NCI-H524 (cell line): ENCODE data around the gene CIB1.
A peak's percentile ranks its signal among the peaks of the same experiment; 100 is the strongest.

ENCODE experiments used
- DNase-seq, 2 experiments: peaks; one replicate each; lab custom pipeline; 2025; lab: John Stamatoyannopoulos, UW

CIB1 gene

GRCh38 chr15:90214553-90215196 lies 19.1 kb downstream of the CIB1 start:
- peak in 1 of 2 experiments; percentile 8 for DNase-seq

- DNase-seq, result peak; percentile 80 to 81
These were observed 19.9 kb downstream of the CIB1 start for GRCh38 chr15:90213818-90214204.

GRCh38 chr15:90213122-90213817 lies 20.5 kb downstream of the CIB1 start:
- DNase-seq, result peak; percentile 86 to 89

GRCh38 chr15:90212221-90213098 lies 21.3 kb downstream of the CIB1 start:
- DNase-seq, result no peak

- no peak for DNase-seq
These were observed 22.1 kb downstream of the CIB1 start for GRCh38 chr15:90211440-90212143.

- no peak for DNase-seq
These were observed 22.7 kb downstream of the CIB1 start for GRCh38 chr15:90211009-90211408.

GRCh38 chr15:90210593-90210992 lies 23.1 kb downstream of the CIB1 start:
- DNase-seq, result no peak

GRCh38 chr15:90209591-90209990 lies 24.1 kb downstream of the CIB1 start:
- no peak for DNase-seq

GRCh38 chr15:90208356-90208755 lies 25.4 kb downstream of the CIB1 start:
- DNase-seq, result no peak

GRCh38 chr15:90207252-90207651 lies 26.5 kb downstream of the CIB1 start:
- DNase-seq, result no peak

- no peak for DNase-seq
These were observed 27.9 kb downstream of the CIB1 start for GRCh38 chr15:90205886-90206285.

- peak; percentile 56 to 73 for DNase-seq
These were observed 28.5 kb downstream of the CIB1 start for GRCh38 chr15:90205050-90205848.

GRCh38 chr15:90203922-90204321 lies 29.8 kb downstream of the CIB1 start:
- DNase-seq, result no peak

GRCh38 chr15:90203473-90203872 lies 30.3 kb downstream of the CIB1 start:
- no peak for DNase-seq

GRCh38 chr15:90202929-90203328 lies 30.8 kb downstream of the CIB1 start:
- DNase-seq, result no peak

GRCh38 chr15:90201944-90202375 lies 31.8 kb downstream of the CIB1 start:
- no peak for DNase-seq

- peak; percentile 40 to 63 for DNase-seq
These were observed 32.4 kb downstream of the CIB1 start, which contains the start of gene SEMA4B for GRCh38 chr15:90201130-90201943. Gene SEMA4B, plus strand, starts transcription at chr15:90201330. Its CDS starts 249 bp downstream, at chr15:90201579.

GRCh38 chr15:90200534-90201129 lies 33.1 kb downstream of the CIB1 start:
- peak; percentile 58 to 80 for DNase-seq

- no peak for DNase-seq
These were observed 39.1 kb downstream of the CIB1 start for GRCh38 chr15:90194655-90195054.
